EH (cell line): ENCODE results near the gene KLKB1.
A peak's percentile ranks its signal among the peaks of the same experiment; 100 is the strongest.
"Not testable (repeated sequence)": the region's sequence is repeated elsewhere in the genome, so short reads cannot be mapped to it uniquely, and the experiment has no call there.

Experiments used
- DNase-seq: peaks from one replicate; pipeline ENCODE4 v3.0.0-alpha.2; 2015; ENCODE audit warnings: low read depth

KLKB1 gene

DNA sequence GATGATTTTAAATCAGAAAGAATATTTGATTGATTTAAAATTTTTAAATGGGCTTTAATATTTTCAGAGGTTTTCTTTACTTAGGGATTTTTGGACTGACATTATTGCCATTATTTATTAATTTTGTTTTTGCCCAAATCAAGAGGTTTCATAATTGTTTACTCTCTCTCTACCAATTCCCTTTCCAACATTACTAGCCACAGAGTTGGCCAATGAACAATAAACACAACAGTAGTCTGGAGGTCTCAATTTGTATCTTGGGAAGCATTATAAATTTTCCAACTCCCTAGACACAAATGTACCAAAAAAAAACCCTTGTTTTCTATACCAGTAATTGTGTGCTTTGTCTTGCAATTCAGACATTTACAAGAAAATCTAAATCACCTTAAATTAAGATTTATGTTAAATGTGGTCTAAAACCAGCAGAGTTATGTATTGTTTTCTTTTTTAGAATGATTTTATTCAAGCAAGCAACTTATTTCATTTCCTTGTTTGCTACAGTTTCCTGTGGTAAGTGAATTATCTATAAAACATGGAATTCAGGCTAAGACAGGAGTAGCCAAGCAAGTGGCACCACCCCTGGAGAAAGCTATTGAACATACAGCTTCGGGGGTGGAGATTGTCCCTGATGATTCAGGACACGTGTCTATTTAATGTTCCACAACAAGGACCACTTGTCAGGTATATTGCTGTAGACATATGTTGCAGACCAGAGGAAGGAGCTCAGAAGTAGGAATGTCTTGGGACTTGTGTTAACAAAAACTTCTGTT, 622 bp downstream of the KLKB1 start:
- no peak for DNase-seq

GRCh38 chr4:186228514-186228894, 1.2 kb downstream of the KLKB1 start:
- no peak for DNase-seq

DNA sequence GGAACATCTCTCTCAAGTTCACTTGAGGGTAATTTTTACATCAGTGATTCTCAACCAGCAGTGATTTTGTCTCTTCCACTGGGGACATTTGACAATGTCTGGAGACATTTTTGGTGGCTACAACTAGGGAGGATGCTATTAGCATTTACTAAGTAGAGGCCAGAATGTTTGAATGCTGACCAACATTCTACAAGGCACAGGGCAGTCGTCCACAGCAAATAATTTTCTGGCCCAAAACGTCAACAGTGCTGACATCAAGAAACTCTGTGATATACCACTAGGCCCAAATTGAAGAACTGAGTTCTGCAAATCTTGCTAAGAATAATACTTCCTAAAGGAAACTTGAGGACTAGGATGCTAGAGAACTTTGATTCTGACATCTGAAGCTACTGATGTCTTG, 7.1 kb downstream of the KLKB1 start:
- DNase-seq, result no peak

GRCh38 chr4:186236126-186236525, 8.8 kb downstream of the KLKB1 start:
- DNase-seq, result no peak

DNA sequence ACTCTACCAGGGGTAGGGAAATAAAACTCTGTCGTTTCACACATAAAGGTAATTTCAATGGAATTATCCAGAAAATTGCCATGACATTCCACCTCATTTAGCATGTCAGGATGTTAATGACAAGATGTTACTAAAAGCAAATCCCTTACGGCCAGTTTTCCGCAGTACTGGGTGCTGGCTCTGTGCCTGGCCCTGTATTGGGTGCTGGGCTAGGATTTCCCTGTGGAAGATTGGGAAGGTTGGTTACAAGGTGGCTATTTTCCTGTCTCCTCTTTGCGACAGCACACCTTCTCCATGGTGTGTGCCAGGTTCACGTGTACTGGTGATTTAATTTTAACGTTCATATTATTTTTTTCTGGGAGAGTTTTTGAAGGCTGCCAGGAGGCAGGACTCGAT, 13.1 kb downstream of the KLKB1 start:
- DNase-seq, result no peak

GRCh38 chr4:186240848-186241491, 13.7 kb downstream of the KLKB1 start:
- no peak for DNase-seq

- no peak for DNase-seq
Observed at GRCh38 chr4:186241616-186242015, 14.3 kb downstream of the KLKB1 start.

DNA sequence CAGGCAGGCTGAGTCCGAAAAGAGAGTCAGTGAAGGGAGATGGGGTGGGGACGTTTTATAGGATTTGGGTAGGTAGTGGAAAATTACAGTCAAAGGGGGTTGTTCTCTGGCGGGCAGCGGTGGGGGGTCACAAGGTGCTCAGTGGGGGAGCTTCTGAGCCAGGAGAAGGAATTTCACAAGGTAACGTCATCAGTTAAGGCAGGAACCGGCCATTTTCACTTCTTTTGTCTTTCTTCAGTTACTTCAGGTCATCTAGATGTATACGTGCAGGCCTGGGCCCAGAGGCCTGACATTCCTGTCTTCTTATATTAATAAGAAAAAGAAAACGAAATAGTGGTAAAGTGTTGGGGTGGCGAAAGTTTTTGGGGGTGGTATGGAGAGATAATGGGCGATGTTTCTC, 14.7 kb downstream of the KLKB1 start:
- not testable (repeated sequence) for DNase-seq

DNA sequence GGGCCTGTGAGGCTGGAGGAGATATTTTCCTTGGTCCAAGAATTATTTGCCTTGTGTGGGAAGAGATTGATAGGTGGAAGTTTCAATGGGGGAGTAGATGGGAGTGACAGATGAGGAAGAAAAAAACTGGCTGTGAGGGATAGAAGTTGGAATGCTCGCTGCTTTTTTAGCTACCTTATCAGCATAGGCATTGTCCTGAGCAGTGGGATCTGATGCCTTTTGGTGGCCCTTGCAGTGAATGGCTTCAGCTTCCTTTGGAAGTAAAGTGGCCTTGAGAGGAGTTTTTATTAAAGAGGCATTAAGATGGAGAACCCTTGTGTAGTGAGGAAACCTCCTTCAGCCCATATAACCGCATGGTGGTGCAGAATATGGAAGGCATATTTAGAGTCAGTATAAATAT, 16.0 kb downstream of the KLKB1 start:
- no peak for DNase-seq

DNA sequence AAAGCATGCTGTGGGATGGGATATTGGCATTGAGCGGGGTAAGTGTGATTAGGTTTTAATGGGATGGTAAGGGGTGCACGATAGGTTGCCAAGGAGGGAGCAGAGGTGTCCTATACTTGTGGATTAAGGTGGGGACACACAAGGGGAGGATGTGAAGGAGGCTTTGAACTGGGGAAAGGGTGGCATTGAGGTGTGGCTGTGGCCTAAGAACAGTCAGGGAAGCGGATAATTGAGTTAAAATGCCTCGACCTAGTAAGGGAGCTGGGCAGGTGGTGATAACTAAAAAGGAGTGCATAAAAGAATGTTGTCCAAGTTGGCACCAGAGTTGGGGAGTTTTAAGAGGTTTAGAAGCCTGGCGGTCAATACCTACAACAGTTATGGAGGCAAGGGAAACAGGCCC, 17.5 kb downstream of the KLKB1 start:
- DNase-seq, result no peak

GRCh38 chr4:186247062-186247752, 19.9 kb downstream of the KLKB1 start:
- DNase-seq, result not testable (repeated sequence)

DNA sequence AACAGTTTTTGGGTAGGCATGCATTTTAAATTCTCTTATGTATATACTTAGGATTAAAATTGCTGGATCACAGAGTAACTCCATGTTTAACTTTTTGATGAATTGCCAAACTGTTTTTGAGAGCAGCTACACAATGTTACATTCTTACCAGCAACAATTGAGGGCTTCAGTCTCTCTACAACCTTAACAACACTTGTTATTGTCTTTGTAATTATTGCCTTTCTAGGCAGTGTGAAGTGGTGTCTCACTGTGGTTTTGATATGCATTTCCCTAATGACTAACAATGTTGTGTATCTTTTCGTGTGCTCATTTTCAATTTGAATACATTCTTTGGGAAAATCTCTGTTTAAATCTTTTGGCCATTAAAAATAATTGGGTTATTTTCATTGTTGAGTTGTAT, 21.3 kb downstream of the KLKB1 start:
- no peak for DNase-seq

- peak; percentile 10 for DNase-seq
Observed at GRCh38 chr4:186249785-186250754, 22.8 kb downstream of the KLKB1 start.

- no peak for DNase-seq
Observed at GRCh38 chr4:186250760-186251159, 23.5 kb downstream of the KLKB1 start.

DNA sequence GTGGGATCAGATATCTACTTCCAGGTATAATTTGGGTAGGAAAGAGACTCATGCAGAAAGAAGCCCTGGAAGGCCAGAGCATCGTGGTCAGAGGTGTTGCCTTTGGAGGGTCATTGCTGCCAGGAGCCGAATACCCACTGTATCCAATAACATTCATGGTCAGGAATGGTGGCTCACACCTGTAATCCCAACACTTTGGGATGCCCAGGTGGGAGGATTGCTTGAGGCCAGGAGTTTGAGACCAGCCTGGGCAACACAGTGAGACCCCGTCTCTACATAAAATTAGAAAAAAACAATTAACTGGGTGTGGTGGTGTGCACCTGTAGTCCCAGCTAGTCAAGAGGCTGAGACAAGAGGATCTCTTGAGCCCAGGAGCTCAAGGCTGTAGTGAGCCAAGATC, 27.8 kb downstream of the KLKB1 start:
- no peak for DNase-seq

GRCh38 chr4:186258216-186258811, 31.0 kb downstream of the KLKB1 start:
- no peak for DNase-seq

- DNase-seq, result no peak
Observed at GRCh38 chr4:186260117-186260503, 32.8 kb downstream of the KLKB1 start.

GRCh38 chr4:186260504-186261448, 33.5 kb downstream of the KLKB1 start:
- DNase-seq, result no peak

DNA sequence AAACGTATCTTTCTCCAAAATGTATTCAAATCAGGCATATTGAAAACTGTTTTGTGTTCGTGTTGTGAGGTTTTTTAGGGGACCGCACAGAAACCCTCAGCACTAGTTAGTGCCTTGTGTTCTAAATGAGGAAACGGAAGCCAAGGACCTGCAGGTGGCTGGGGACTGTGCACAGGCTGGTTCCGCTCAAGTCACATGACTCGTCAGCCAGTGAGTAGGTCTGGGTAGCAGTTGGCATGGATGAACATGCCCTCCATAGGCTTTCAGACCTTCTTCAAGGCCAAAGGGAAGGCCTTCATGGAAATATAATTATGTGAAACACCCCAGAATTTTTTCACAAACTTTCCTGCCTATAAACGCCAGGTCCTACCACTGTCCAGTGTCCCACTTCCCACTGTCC, 37.4 kb downstream of the KLKB1 start:
- no peak for DNase-seq

- not testable (repeated sequence) for DNase-seq
Observed at GRCh38 chr4:186265250-186265649, 37.9 kb downstream of the KLKB1 start.
